GM18870 (cell line): ENCODE measurements around the gene CROCC.
"Not testable (repeated sequence)": the region's sequence is repeated elsewhere in the genome, so short reads cannot be mapped to it uniquely, and the experiment has no call there.

Experiments used
- ATAC-seq: cut with Tn5 transposase; IDR thresholded peaks from one replicate; pipeline ENCODE4 v1.9.1; 2021; ENCODE audit warnings: moderate library complexity; ENCODE audit not compliant: unreplicated experiment

CROCC gene

GRCh38 chr1:16964169-16964568, 42.4 kb downstream of the CROCC start:
- not testable (repeated sequence) for ATAC-seq

DNA sequence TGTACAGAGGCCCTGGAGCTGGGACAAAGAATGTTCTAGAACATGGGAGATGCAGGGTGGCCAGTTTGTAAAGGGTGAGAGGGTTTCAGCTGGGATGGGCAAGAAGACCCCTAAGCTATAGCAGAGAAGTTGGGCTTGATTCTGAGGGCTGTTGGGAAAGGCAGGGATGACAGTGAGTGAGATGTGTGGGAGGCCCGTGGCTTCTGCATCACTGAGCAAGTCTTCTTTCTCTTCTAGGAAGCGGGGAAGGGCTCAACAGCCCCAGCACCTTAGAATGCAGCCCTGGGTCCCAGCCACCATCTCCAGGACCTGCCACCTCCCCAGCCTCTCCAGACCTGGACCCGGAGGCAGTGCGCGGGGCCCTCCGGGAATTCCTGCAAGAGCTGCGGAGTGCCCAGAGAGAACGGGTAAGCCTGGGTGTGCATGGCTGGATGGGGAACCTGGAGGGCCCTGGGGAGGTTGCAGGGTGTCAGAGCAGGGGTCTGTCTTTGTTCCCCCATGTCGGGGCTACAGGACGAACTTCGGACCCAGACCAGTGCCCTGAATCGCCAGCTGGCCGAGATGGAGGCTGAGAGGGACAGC, 43.8 kb downstream of the CROCC start:
- no peak for ATAC-seq

DNA sequence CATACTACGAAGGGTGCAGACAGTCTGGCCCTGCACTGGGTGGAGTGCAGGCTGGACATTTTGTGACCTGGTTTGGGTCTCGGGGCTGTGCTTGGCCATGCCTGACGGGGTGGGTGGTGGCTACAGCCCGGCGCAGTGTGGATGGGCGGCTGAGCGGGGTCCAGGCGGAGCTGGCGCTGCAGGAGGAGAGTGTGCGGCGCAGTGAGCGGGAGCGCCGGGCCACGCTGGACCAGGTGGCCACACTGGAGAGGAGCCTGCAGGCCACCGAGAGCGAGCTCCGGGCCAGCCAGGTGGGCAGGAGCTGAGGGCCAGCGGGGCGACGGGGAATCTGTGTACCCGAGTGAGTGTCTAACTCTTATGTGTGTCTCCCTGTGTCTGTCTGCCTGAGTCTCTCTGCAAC, 44.6 kb downstream of the CROCC start:
- ATAC-seq: no peak

- no peak for ATAC-seq
Observed at GRCh38 chr1:16967095-16967575, 45.4 kb downstream of the CROCC start.

- no peak for ATAC-seq
Observed at GRCh38 chr1:16967962-16968361, 46.2 kb downstream of the CROCC start.

- ATAC-seq: no peak
Observed at GRCh38 chr1:16968372-16968771, 46.6 kb downstream of the CROCC start.

- ATAC-seq: no peak
Observed at GRCh38 chr1:16969057-16969611, 47.4 kb downstream of the CROCC start.

DNA sequence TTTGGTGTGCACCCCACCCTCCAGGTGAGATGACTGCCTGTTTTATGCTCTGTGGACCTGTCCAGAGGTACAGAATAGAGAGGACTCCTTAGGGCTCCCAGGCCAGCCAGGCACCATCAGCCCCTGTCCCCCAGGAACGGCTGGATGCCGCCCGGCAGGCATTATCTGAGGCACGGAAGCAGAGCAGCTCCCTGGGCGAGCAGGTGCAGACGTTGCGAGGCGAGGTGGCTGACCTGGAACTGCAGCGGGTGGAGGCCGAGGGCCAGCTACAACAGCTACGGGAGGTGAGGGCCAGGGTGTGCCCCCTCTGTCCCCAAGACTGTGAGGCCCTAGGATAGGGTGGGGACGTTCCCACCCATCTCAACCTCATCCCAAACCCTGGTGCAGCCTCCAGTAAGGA, 47.9 kb downstream of the CROCC start:
- no peak for ATAC-seq

DNA sequence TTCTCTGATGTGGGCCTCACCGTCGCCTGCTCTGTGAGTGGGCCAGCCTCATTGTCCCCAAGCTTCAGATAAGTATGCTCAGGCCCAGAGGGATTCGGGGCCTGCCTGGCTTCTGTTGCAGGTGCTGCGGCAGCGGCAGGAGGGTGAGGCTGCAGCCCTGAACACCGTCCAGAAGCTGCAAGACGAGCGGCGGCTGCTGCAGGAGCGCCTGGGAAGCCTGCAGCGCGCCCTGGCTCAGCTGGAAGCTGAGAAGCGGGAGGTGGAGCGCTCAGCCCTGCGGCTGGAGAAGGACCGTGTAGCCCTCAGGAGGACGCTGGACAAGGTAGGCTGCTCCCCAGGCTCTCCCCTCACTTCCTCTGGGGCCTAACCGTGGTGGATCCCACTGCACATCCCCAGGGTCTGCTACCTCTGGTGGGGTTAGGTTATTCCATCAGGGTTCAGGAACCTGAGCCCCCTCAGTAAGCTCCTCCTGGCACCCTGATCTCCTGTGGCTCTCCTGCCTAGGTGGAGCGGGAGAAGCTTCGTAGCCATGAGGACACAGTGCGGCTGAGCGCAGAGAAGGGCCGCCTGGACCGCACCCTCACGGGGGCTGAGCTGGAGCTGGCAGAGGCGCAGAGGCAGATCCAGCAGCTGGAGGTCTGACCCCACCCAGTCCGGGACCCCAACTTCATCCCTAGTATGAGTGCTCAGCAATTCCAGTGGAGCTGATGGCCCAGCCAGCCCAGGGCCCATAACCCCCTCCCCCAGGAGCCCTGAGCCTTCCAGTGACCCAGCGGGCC, 48.6 kb downstream of the CROCC start:
- ATAC-seq: no peak

- ATAC-seq: no peak
Observed at GRCh38 chr1:16971341-16972188, 49.8 kb downstream of the CROCC start.

GRCh38 chr1:16972189-16972895, 50.6 kb downstream of the CROCC start:
- ATAC-seq: no peak

GRCh38 chr1:16973215-16973614, 51.5 kb downstream of the CROCC start:
- no peak for ATAC-seq

DNA sequence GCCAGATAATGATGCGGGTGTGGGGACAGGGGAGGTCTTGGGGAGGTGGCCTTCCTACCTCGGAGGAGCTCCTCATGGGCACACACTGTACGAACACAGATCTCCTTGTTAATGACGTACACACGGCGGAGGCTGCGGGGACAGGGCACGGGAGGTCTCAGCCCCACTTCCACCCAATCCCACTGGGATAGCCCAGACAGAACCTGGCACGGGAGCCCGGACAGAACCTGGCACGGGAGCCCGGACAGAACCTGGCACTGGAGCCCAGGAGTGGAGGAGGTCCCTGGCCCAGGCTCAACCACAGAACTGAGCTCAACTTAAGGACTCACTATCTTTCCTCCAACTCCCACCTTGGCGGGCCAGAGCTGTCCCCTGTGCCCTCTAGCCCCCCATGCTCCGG, 53.5 kb downstream of the CROCC start:
- ATAC-seq: no peak

- ATAC-seq: no peak
Observed at GRCh38 chr1:16975838-16976237, 54.1 kb downstream of the CROCC start.

DNA sequence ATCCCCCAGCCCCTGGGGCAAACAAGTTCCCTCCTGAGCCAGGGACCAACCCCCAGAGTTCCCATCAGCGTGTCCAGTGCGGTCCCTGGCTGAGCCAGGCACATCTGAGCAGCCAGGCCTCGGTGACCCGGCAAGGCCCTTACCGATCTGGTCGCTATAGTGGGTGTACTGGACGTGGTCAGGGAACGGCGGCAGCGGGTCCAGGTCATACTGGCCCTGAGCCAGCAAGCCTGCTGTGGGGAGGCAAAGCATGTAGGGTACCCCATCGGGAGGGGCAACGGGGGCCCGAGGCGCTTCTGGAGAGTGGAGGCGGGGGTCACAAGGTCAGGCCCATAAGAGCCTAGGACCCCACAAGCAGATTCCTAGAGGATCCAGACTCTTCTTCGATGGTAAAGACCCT, 55.2 kb downstream of the CROCC start:
- no peak for ATAC-seq

GRCh38 chr1:16977377-16977776, 55.6 kb downstream of the CROCC start:
- no peak for ATAC-seq

GRCh38 chr1:16978139-16978538, 56.4 kb downstream of the CROCC start:
- ATAC-seq: no peak

- no peak for ATAC-seq
Observed at GRCh38 chr1:16978567-16979474, 57.1 kb downstream of the CROCC start.

- no peak for ATAC-seq
Observed at GRCh38 chr1:16979475-16980327, 58.0 kb downstream of the CROCC start.
